ENCODE results near the gene PRSS12. TPM values are rescaled to one million over a fixed set of nuclear protein-coding genes. Genes with fewer than 3 reads are reported as not detected.
"Not testable (repeated sequence)": the region's sequence is repeated elsewhere in the genome, so short reads cannot be mapped to it uniquely, and the experiment has no call there.

PRSS12 gene
- total and polyA plus RNA-seq, 8 donors = 5.5 to 12.9 (median 7.7) TPM

GRCh38 chr4:118308306-118309030 is 44.3 kb downstream of the PRSS12 start:
- Histone ChIP-seq H3K9me3 (no peaks in the 10 kb centered on the region), H3K4me3 (no peak overlapping the region), H3K36me3 (no peaks in the 10 kb centered on the region), H3K27me3 (no peaks in the 10 kb centered on the region), H3K27ac (no peak overlapping the region), H3K4me1 (no peaks in the 10 kb centered on the region)
- no peak for DNase-seq
- ATAC-seq = no peak
- FAIRE-seq = no peak
- no peak for TF ChIP-seq CTCF (IDR thresholded peaks at IDR 0.05)
- intact Hi-C loops (cut with DNase I) = no loop called here
- 79 to 80% methylated on average over 4 of the region's 4 CpGs for WGBS, 2 donors

GRCh38 chr4:118307643-118308042 is 45.2 kb downstream of the PRSS12 start:
- FAIRE-seq = no peak
- no peak for ATAC-seq
- H3K27ac ChIP-seq = no peak overlapping the region
- H3K36me3 ChIP-seq = no peaks in the 10 kb centered on the region
- H3K9me3 ChIP-seq = no peaks in the 10 kb centered on the region
- no peaks in the 10 kb centered on the region for H3K4me1 ChIP-seq
- no peak for DNase-seq
- no peak overlapping the region for H3K4me3 ChIP-seq
- 77 to 86% methylated on average over 2 of the region's 2 CpGs for WGBS, 2 donors
- TF ChIP-seq CTCF (IDR thresholded peaks at IDR 0.05) = no peak
- no peaks in the 10 kb centered on the region for H3K27me3 ChIP-seq
- intact Hi-C loops (cut with DNase I) = no loop called here

GRCh38 chr4:118299619-118300018 is 53.2 kb downstream of the PRSS12 start:
- H3K27ac ChIP-seq; FAIRE-seq; H3K4me1 ChIP-seq; ATAC-seq; H3K36me3 ChIP-seq; DNase-seq; H3K27me3 ChIP-seq; H3K4me3 ChIP-seq; intact Hi-C loops (cut with DNase I); H3K9me3 ChIP-seq: not testable (repeated sequence)
- WGBS, 2 donors = 97 to 99% methylated on average over 6 of the region's 6 CpGs

- Histone ChIP-seq H3K9me3 (no peaks in the 10 kb centered on the region), H3K4me3 (no peak overlapping the region), H3K27ac (no peak overlapping the region), H3K27me3 (no peaks in the 10 kb centered on the region), H3K4me1 (no peaks in the 10 kb centered on the region), H3K36me3 (no peaks in the 10 kb centered on the region)
- no peak for FAIRE-seq
- no peak for ATAC-seq
- 38 to 53% methylated on average over 1 of the region's 1 CpG for WGBS, 2 donors
- TF ChIP-seq CTCF (IDR thresholded peaks at IDR 0.05) = no peak
- no peak for DNase-seq
- intact Hi-C loops (cut with DNase I) = no loop called here
Observed at GRCh38 chr4:118296729-118297128, 56.1 kb downstream of the PRSS12 start.

GRCh38 chr4:118290951-118291350 is 61.9 kb downstream of the PRSS12 start:
- FAIRE-seq (no peak), ATAC-seq (no peak), DNase-seq (no peak)
- WGBS, 2 donors = 85 to 86% methylated on average over 2 of the region's 2 CpGs
- no peaks in the 10 kb centered on the region for H3K4me1 ChIP-seq
- intact Hi-C loops (cut with DNase I) = no loop called here
- H3K36me3 ChIP-seq = no peaks in the 10 kb centered on the region
- no peak overlapping the region for H3K4me3 ChIP-seq
- H3K27ac ChIP-seq = no peak overlapping the region
- TF ChIP-seq CTCF (IDR thresholded peaks at IDR 0.05) = no peak
- no peaks in the 10 kb centered on the region for H3K9me3 ChIP-seq
- H3K27me3 ChIP-seq = no peaks in the 10 kb centered on the region

Data from pancreas (tissue), 10 donors.